Stomach (tissue), 9 donors: Measurements from ENCODE around the gene CNTN1. TPM values are rescaled to one million over a fixed set of nuclear protein-coding genes. Genes with fewer than 3 reads are reported as not detected.

Experiments used
- DNase-seq, 2 donors: peaks; one replicate each; pipeline versions ENCODE4 v3.0.0 to v3.0.0-alpha.2; 2013 to 2019
- H3K27ac ChIP-seq, 5 donors: fragments of 200-600 bp in 4 of 5; sonication (generic) in 4 of 5; one replicate each; pipeline ENCODE4 v1.5.1; 2013 to 2019; ENCODE audit warnings: mild to moderate bottlenecking in 1 of 5, moderate library complexity in 1 of 5
- H3K27me3 ChIP-seq, 3 donors: fragments of 200-600 bp; sonication (generic); one replicate each; pipeline ENCODE4 v1.5.1; 2017 to 2019; ENCODE audit warnings: mixed run types in 1 of 3
- H3K36me3 ChIP-seq, 4 donors: fragments of 200-600 bp; sonication (generic); 1 replicate in 3 of 4; 2 replicates in 1 of 4; pipeline ENCODE4 v1.5.1; 2016 to 2019
- H3K4me1 ChIP-seq, 4 donors: fragments of 200-600 bp; sonication (generic); one replicate each; pipeline ENCODE4 v1.5.1; 2016 to 2019
- H3K4me3 ChIP-seq, 4 donors: fragments of 200-600 bp; sonication (generic) in 3 of 4; one replicate each; pipeline ENCODE4 v1.5.1; 2016 to 2019; ENCODE audit warnings: mild to moderate bottlenecking in 1 of 4
- H3K9me3 ChIP-seq, 4 donors: fragments of 200-600 bp; sonication (generic); one replicate each; pipeline ENCODE4 v1.5.1; 2016 to 2019
- CTCF ChIP-seq, 7 experiments: fragments of 450-650 bp in 4 of 7; fragments of 200-600 bp in 3 of 7; sonication (generic) in 3 of 7; IDR thresholded peaks; one replicate each; pipeline ENCODE4 v1.5.1; 2016 to 2019; ENCODE audit warnings: antibody characterized with exemption in 7 of 7, control low read depth in 2 of 7, mild to moderate bottlenecking in 1 of 7
- EP300 ChIP-seq: sonication (generic); formaldehyde crosslinking; IDR thresholded peaks from one replicate; pipeline ENCODE4 v1.6.1; 2017; ENCODE audit warnings: antibody characterized with exemption
- POLR2A ChIP-seq, 4 donors: fragments of 450-650 bp; IDR thresholded peaks; one replicate each; pipeline ENCODE4 v1.6.1; 2016; ENCODE audit warnings: antibody characterized with exemption in 4 of 4, control low read depth in 2 of 4, mild to moderate bottlenecking in 1 of 4, moderate library complexity in 1 of 4
- POLR2AphosphoS5 ChIP-seq, 3 donors: sonication (generic); formaldehyde crosslinking; IDR thresholded peaks; one replicate each; pipeline ENCODE4 v1.6.1; 2016; ENCODE audit warnings: antibody characterized with exemption in 3 of 3
- WGBS, 5 donors: extraction: QIAGEN DNeasy Blood & Tissue Kit in 3 of 5; methylation state at CpG; one replicate each; pipeline versions ENCODE4 v1.1.5 to v1.1.7; 2013 to 2018; 5-methylcytosine and 5-hydroxymethylcytosine counted together
- intact Hi-C: fragments of 100-400 bp; cut with DNase I; formaldehyde crosslinking; loops from one replicate; pipeline ENCODE4 v1.15.1; 2023; ENCODE audit warnings: low total_unique reads
- polyA plus RNA-seq, 3 donors: library from polyadenylated mRNA; stranded (reverse); fragments of 200-250 nt; gene quantifications; one replicate each; pipeline ENCODE4 v1.2.3, GENCODE V29; 2013
- total RNA-seq, 5 donors: library from RNA; depleted of rRNA; stranded (reverse); fragments of >200 nt; gene quantifications; one replicate each; pipeline versions ENCODE4 v1.1.0 to v1.2.3, GENCODE V29; 2014 to 2016
- donor health status: healthy with polysubstance abuse.
- donor health status: Bipolar disorder and iron deficiency.
- donor health status: healthy.

CNTN1 gene
- total and polyA plus RNA-seq, 8 donors, result 0.68 to 68.3 (median 7.1) TPM

GRCh38 chr12:40993158-40993557, 300.9 kb downstream of the CNTN1 start:
- TF ChIP-seq EP300 (no peak), POLR2AphosphoS5 (IDR thresholded peaks at IDR 0.05) (no peak), POLR2A (IDR thresholded peaks at IDR 0.05) (no peak), CTCF (IDR thresholded peaks at IDR 0.05) (no peak)
- H3K36me3 ChIP-seq, result no peaks in the 10 kb centered on the region
- peaks cover 0 to 15% (median 0%) of the 10 kb centered on the region in 4 donors for H3K4me1 ChIP-seq
- H3K4me3 ChIP-seq, result no peak overlapping the region
- WGBS, 5 donors, result 87 to 91% (median 89%) methylated on average over 3 of the region's 3 CpGs
- H3K27ac ChIP-seq, result no peak overlapping the region
- H3K27me3 ChIP-seq, result no peaks in the 10 kb centered on the region
- no peaks in the 10 kb centered on the region for H3K9me3 ChIP-seq
- no peak for DNase-seq
- intact Hi-C loops, result no loop called here

DNA sequence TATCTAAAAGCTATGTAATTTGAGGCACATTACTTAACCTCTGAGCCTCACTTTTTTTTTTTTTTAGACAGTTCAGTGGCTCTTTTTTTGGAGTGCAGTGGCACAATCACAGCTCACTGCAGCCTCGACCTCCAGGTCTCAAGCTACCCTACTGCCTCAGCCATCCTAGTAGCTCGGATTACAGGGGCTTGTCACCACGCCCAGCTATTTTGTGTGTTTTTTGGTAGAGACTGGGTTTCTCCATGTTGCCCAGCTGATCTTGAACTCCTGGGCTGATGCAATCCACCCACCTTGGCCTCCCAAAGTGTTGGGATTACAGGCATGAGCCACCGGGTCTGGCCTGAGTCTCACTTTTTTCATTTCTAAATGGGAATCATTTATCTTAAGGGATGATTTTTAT, 303.9 kb downstream of the CNTN1 start:
- TF ChIP-seq CTCF (IDR thresholded peaks at IDR 0.05) (no peak), POLR2A (IDR thresholded peaks at IDR 0.05) (no peak), EP300 (no peak), POLR2AphosphoS5 (IDR thresholded peaks at IDR 0.05) (no peak)

GRCh38 chr12:40999210-40999609, 307.0 kb downstream of the CNTN1 start:
- Histone ChIP-seq H3K27me3 (no peaks in the 10 kb centered on the region), H3K4me3 (no peak overlapping the region), H3K36me3 (no peaks in the 10 kb centered on the region), H3K9me3 (peaks cover 0 to 15% (median 2%) of the 10 kb centered on the region in 4 donors), H3K4me1 (peaks cover 0 to 11% (median 0%) of the 10 kb centered on the region in 4 donors), H3K27ac (no peak overlapping the region)
- peak in 1 of 2 donors; percentile 40 for DNase-seq
- TF ChIP-seq POLR2AphosphoS5 (IDR thresholded peaks at IDR 0.05) (no peak), POLR2A (IDR thresholded peaks at IDR 0.05) (no peak), CTCF (IDR thresholded peaks at IDR 0.05) (no peak), EP300 (no peak)
- intact Hi-C loops, result no loop called here
- 50 to 74% (median 69%) methylated on average over 1 of the region's 1 CpG for WGBS, 5 donors

More for the DNA sequence above, 303.9 kb downstream of the CNTN1 start:
- Histone ChIP-seq H3K9me3 (no peaks in the 10 kb centered on the region), H3K27me3 (no peaks in the 10 kb centered on the region), H3K27ac (no peak overlapping the region), H3K4me1 (peaks cover 0 to 11% (median 0%) of the 10 kb centered on the region in 4 donors), H3K4me3 (no peak overlapping the region), H3K36me3 (no peaks in the 10 kb centered on the region)
- 73 to 88% (median 80%) methylated on average over 4 of the region's 4 CpGs for whole genome bisulfite sequencing, 5 donors
- no peak for DNase-seq
- intact Hi-C loops, result no loop called here

GRCh38 chr12:41008472-41008871, 316.2 kb downstream of the CNTN1 start:
- H3K27ac ChIP-seq, result no peak overlapping the region
- H3K9me3 ChIP-seq, result peaks cover 0 to 53% (median 30%) of the 10 kb centered on the region in 4 donors
- H3K4me3 ChIP-seq, result no peak overlapping the region
- H3K36me3 ChIP-seq, result no peaks in the 10 kb centered on the region
- H3K4me1 ChIP-seq, result peaks cover 0 to 3% (median 0%) of the 10 kb centered on the region in 4 donors
- WGBS, 5 donors, result 77 to 93% (median 86%) methylated on average over 1 of the region's 1 CpG
- TF ChIP-seq CTCF (IDR thresholded peaks at IDR 0.05) (no peak), POLR2A (IDR thresholded peaks at IDR 0.05) (no peak), EP300 (no peak), POLR2AphosphoS5 (IDR thresholded peaks at IDR 0.05) (no peak)
- intact Hi-C loops, result no loop called here
- H3K27me3 ChIP-seq, result no peaks in the 10 kb centered on the region
- DNase-seq, result no peak
